IMR-90 (cell line): ENCODE data around the gene SAMD1. TPM values are rescaled to one million over a fixed set of nuclear protein-coding genes. Genes with fewer than 3 reads are reported as not detected.

Source experiments
- ATAC-seq: fragments of 200-7000 bp; cut with Tn5 transposase; 2 replicates; pipeline ENCODE4 v1.9.1; 2020; ENCODE audit warnings: low read depth, mild to moderate bottlenecking, moderate library complexity
- BruUV-seq: library from RNA; stranded (reverse); fragments of 400-500 nt; replicated peaks from 2 replicates; lab custom pipeline; 2021; lab: Mats Ljungman, UMichigan
- CTCF ChIA-PET: fragments of 300-600 bp; formaldehyde crosslinking; extraction: SDS; loops from one replicate; lab custom pipeline; 2021; ENCODE audit warnings: antibody characterized with exemption; lab: Yijun Ruan, JAX
- POLR2A ChIA-PET: fragments of 300-600 bp; sonication (Branson Sonifier 250); formaldehyde crosslinking; loops from one replicate; lab custom pipeline; 2022; ENCODE audit warnings: antibody characterized with exemption; ENCODE audit not compliant: unreplicated experiment; lab: Charles Lee
- DNase-seq: peaks from one replicate; pipeline ENCODE4 v3.0.0; 2013
- H2AFZ ChIP-seq: replicated peaks from 2 replicates; pipeline ENCODE3; 2013; ENCODE audit warnings: low read length, mild to moderate bottlenecking; ENCODE audit not compliant: poor library complexity
- H2AK5ac ChIP-seq: 2 replicates; pipeline ENCODE4 v1.6.1; 2013; ENCODE audit warnings: low read depth, low read length, inconsistent platforms
- H2AK9ac ChIP-seq: replicated peaks from 2 replicates; pipeline ENCODE3; 2013; ENCODE audit warnings: mild to moderate bottlenecking, low read depth, low read length, moderate library complexity; ENCODE audit not compliant: poor library complexity
- H2BK120ac ChIP-seq: 2 replicates; pipeline ENCODE4 v1.6.1; 2013; ENCODE audit warnings: low read depth, low read length, inconsistent platforms
- H2BK15ac ChIP-seq: 3 replicates; pipeline ENCODE4 v1.6.1; 2013; ENCODE audit warnings: low read depth, low read length, inconsistent platforms
- H2BK20ac ChIP-seq: 2 replicates; pipeline ENCODE4 v1.6.1; 2013; ENCODE audit warnings: low read depth, mild to moderate bottlenecking, inconsistent platforms, low read length, moderate library complexity
- H2BK5ac ChIP-seq: 2 replicates; pipeline ENCODE4 v1.6.1; 2013; ENCODE audit warnings: mild to moderate bottlenecking, low read depth, low read length, inconsistent platforms; ENCODE audit not compliant: poor library complexity, severe bottlenecking
- H3K14ac ChIP-seq: replicated peaks from 2 replicates; pipeline ENCODE4 v1.6.1; 2013; ENCODE audit warnings: low read depth, low read length, inconsistent platforms
- H3K18ac ChIP-seq: 2 replicates; pipeline ENCODE4 v1.6.1; 2013; ENCODE audit warnings: low read depth, low read length, control low read depth
- H3K23ac ChIP-seq: 2 replicates; pipeline ENCODE4 v1.6.1; 2013; ENCODE audit warnings: low read depth, low read length, inconsistent platforms
- H3K27ac ChIP-seq: 2 replicates; pipeline ENCODE4 v1.5.1; 2013; ENCODE audit warnings: mild to moderate bottlenecking, control low read depth, low read length; ENCODE audit not compliant: insufficient read depth
- H3K27me3 ChIP-seq: 2 replicates; pipeline ENCODE4 v1.6.1; 2013; ENCODE audit warnings: low read length; ENCODE audit not compliant: control insufficient read depth, insufficient read depth
- H3K36me3 ChIP-seq: 2 replicates; pipeline ENCODE4 v1.6.1; 2013; ENCODE audit warnings: low read length, mixed read lengths; ENCODE audit not compliant: control insufficient read depth, insufficient read depth
- H3K4ac ChIP-seq: 2 replicates; pipeline ENCODE4 v1.6.1; 2013; ENCODE audit warnings: low read depth, low read length, inconsistent platforms
- H3K4me1 ChIP-seq: 2 replicates; pipeline ENCODE4 v1.6.1; 2013; ENCODE audit warnings: low read length, mixed read lengths; ENCODE audit not compliant: control insufficient read depth, insufficient read depth
- H3K4me2 ChIP-seq: 2 replicates; pipeline ENCODE4 v1.6.1; 2013; ENCODE audit warnings: low read depth, mild to moderate bottlenecking, control low read depth, low read length, moderate library complexity
- H3K4me3 ChIP-seq: 2 replicates; pipeline ENCODE4 v1.5.1; 2013; ENCODE audit warnings: low read depth, mild to moderate bottlenecking, control low read depth, low read length, moderate library complexity; ENCODE audit not compliant: insufficient read depth
- H3K56ac ChIP-seq: 2 replicates; pipeline ENCODE4 v1.6.1; 2013; ENCODE audit warnings: low read length, inconsistent platforms; ENCODE audit not compliant: insufficient read depth; ENCODE audit errors: extremely low read depth
- H3K79me1 ChIP-seq, 2 experiments: 2 replicates each; pipeline ENCODE4 v1.6.1; 2013; ENCODE audit warnings: low read length in 2 of 2, inconsistent platforms in 1 of 2, low read depth in 1 of 2
- H3K9ac ChIP-seq: 2 replicates; pipeline ENCODE4 v1.6.1; 2013; ENCODE audit warnings: low read depth, low read length, control low read depth
- H3K9me1 ChIP-seq: 2 replicates; pipeline ENCODE4 v1.6.1; 2013; ENCODE audit warnings: low read length, inconsistent platforms; ENCODE audit not compliant: insufficient read depth
- H3K9me3 ChIP-seq: 2 replicates; pipeline ENCODE4 v1.6.1; 2013; ENCODE audit warnings: low read length; ENCODE audit not compliant: control insufficient read depth, insufficient read depth
- H4K20me1 ChIP-seq: 2 replicates; pipeline ENCODE4 v1.6.1; 2013; ENCODE audit warnings: low read length, inconsistent platforms; ENCODE audit not compliant: insufficient read depth
- H4K5ac ChIP-seq: 2 replicates; pipeline ENCODE4 v1.6.1; 2013; ENCODE audit warnings: mild to moderate bottlenecking, low read depth, low read length, control low read depth
- H4K8ac ChIP-seq, 2 experiments: 2 replicates each; pipeline ENCODE4 v1.6.1; 2013; ENCODE audit warnings: low read depth in 2 of 2, low read length in 2 of 2, control low read depth in 1 of 2, inconsistent platforms in 1 of 2
- H4K91ac ChIP-seq: 2 replicates; pipeline ENCODE4 v1.6.1; 2013; ENCODE audit warnings: low read depth, low read length, inconsistent platforms; ENCODE audit not compliant: insufficient read depth
- BHLHE40 ChIP-seq: fragments of 150-350 bp; IDR thresholded peaks from 2 replicates; pipeline ENCODE4 v1.6.1; 2016; ENCODE audit warnings: mild to moderate bottlenecking, low read depth, low read length
- CHD1 ChIP-seq: IDR thresholded peaks from 2 replicates; pipeline ENCODE4 v1.6.1; 2012; ENCODE audit warnings: low read depth, low read length, improper control_type of control experiment
- FOS ChIP-seq: fragments of 150-350 bp; IDR thresholded peaks from 2 replicates; pipeline ENCODE4 v1.6.1; 2016; ENCODE audit warnings: low read depth, low read length
- MAFK ChIP-seq: IDR thresholded peaks from 2 replicates; pipeline ENCODE4 v1.6.1; 2012; ENCODE audit warnings: low read depth, low read length, improper control_type of control experiment
- MAZ ChIP-seq: IDR thresholded peaks from 2 replicates; pipeline ENCODE4 v1.6.1; 2012; ENCODE audit warnings: low read depth, mild to moderate bottlenecking, low read length, improper control_type of control experiment, moderate library complexity, borderline replicate concordance
- MXI1 ChIP-seq: IDR thresholded peaks from 2 replicates; pipeline ENCODE4 v1.6.1; 2012; ENCODE audit warnings: low read depth, mild to moderate bottlenecking, low read length, moderate library complexity, borderline replicate concordance
- NFE2L2 ChIP-seq: fragments of 150-350 bp; IDR thresholded peaks from 2 replicates; pipeline ENCODE4 v1.6.1; 2016; ENCODE audit warnings: low read depth, mild to moderate bottlenecking, low read length
- POLR2A ChIP-seq: IDR thresholded peaks from 2 replicates; pipeline ENCODE4 v1.6.1; 2012; ENCODE audit warnings: mild to moderate bottlenecking, low read depth, low read length
- RAD21 ChIP-seq: IDR thresholded peaks from 2 replicates; pipeline ENCODE4 v1.6.1; 2012; ENCODE audit warnings: low read length, improper control_type of control experiment
- RCOR1 ChIP-seq: IDR thresholded peaks from 2 replicates; pipeline ENCODE4 v1.6.1; 2012; ENCODE audit warnings: mild to moderate bottlenecking, low read length, improper control_type of control experiment; ENCODE audit not compliant: insufficient replicate concordance
- RFX5 ChIP-seq: IDR thresholded peaks from 2 replicates; pipeline ENCODE4 v1.8.0; 2012; ENCODE audit warnings: low read depth, mild to moderate bottlenecking, low read length, moderate library complexity
- SMC3 ChIP-seq: fragments of 150-350 bp; IDR thresholded peaks from 2 replicates; pipeline ENCODE4 v1.6.1; 2016; ENCODE audit warnings: low read depth, mild to moderate bottlenecking, antibody characterized with exemption, low read length, moderate library complexity
- USF2 ChIP-seq: fragments of 150-350 bp; IDR thresholded peaks from 2 replicates; pipeline ENCODE4 v1.6.1; 2017; ENCODE audit warnings: mild to moderate bottlenecking, antibody characterized with exemption, low read length, low read depth
- WGBS, 2 experiments: methylation state at CpG; one replicate each; pipeline versions ENCODE4 v1.1.5 to v1.1.7; 2013; ENCODE audit warnings: missing lambda C conversion rate in 2 of 2; ENCODE audit not compliant: insufficient read length in 1 of 2; ENCODE audit errors: extremely low coverage in 2 of 2; 5-methylcytosine and 5-hydroxymethylcytosine counted together
- dilution Hi-C: fragments of 300-500 bp; cut with HindIII; formaldehyde crosslinking; loops from one replicate; pipeline ENCODE4 v1.14.3; 2018; ENCODE audit warnings: low sequenced_read_pairs; ENCODE audit not compliant: unreplicated experiment
- in situ Hi-C: fragments of 300-500 bp; cut with MboI; formaldehyde crosslinking; loops from 3 replicates; pipeline ENCODE4 v1.14.3; 2019; ENCODE audit warnings: low sequenced_read_pairs, inconsistent platforms, mixed read lengths
- intact Hi-C: fragments of 100-400 bp; cut with micrococcal nuclease; formaldehyde crosslinking; loops from 2 replicates; pipeline ENCODE4 v1.10.0; 2022
- polyA plus RNA-seq, 3 experiments: library from polyadenylated mRNA; depleted of rRNA; stranded (reverse); fragments of >200 nt; gene quantifications; 2 replicates each; pipeline ENCODE4 v1.2.3, GENCODE V29; 2012; ENCODE audit warnings: low replicate concordance in 1 of 3
- total RNA-seq: library from RNA; depleted of rRNA; stranded (reverse); fragments of >200 nt; gene quantifications from 2 replicates; pipeline ENCODE4 v1.2.3, GENCODE V29; 2012
- TF ChIP-seq, protein P1 (sequence below): fragments of 150-350 bp; IDR thresholded peaks from 2 replicates; pipeline ENCODE4 v1.6.1; 2016; ENCODE audit warnings: low read depth, mild to moderate bottlenecking, low read length, moderate library complexity, borderline replicate concordance
- TF ChIP-seq, protein P2 (sequence below): conservative IDR thresholded peaks from 2 replicates; pipeline ENCODE4 v1.5.1; 2012; ENCODE audit warnings: mild to moderate bottlenecking, low read depth, low read length, improper control_type of control experiment

The SAMD1 gene
- total and polyA plus RNA-seq, 2 of the 4 experiments (the other 2 are of a cell fraction) = 6.5 to 14.1 TPM

- H2BK120ac ChIP-seq = no peak overlapping the region
- H3K9ac ChIP-seq = no peak overlapping the region
- no peak overlapping the region for H2AK5ac ChIP-seq
- peaks cover 15% of the 10 kb centered on the region for H3K4me1 ChIP-seq
- no peak overlapping the region for H3K27ac ChIP-seq
- no peak overlapping the region for H4K91ac ChIP-seq
- H3K9me3 ChIP-seq = no peaks in the 10 kb centered on the region
- H3K27me3 ChIP-seq = no peaks in the 10 kb centered on the region
- H3K18ac ChIP-seq = no peak overlapping the region
- DNase-seq (peak; percentile 38), ATAC-seq (no peak)
- intact Hi-C loops (no loop called here), in situ Hi-C loops (loop anchor here (25.0 kb wide), 1 partner anchor 316 kb away; the partner anchor contains the start of genes C19orf53 and MRI1), dilution Hi-C loops (no loop called here)
- no peak overlapping the region for H4K8ac ChIP-seq
- no peak overlapping the region for H2AFZ ChIP-seq
- no peak overlapping the region for H2AK9ac ChIP-seq
- TF ChIP-seq, protein P1, sequence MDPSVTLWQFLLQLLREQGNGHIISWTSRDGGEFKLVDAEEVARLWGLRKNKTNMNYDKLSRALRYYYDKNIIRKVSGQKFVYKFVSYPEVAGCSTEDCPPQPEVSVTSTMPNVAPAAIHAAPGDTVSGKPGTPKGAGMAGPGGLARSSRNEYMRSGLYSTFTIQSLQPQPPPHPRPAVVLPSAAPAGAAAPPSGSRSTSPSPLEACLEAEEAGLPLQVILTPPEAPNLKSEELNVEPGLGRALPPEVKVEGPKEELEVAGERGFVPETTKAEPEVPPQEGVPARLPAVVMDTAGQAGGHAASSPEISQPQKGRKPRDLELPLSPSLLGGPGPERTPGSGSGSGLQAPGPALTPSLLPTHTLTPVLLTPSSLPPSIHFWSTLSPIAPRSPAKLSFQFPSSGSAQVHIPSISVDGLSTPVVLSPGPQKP = no peak
- TF ChIP-seq NFE2L2 = no peak
- no peak for TF ChIP-seq BHLHE40
- TF ChIP-seq SMC3 = no peak
- no peak for TF ChIP-seq RFX5
- no peak for TF ChIP-seq USF2
- TF ChIP-seq CHD1 = no peak
- TF ChIP-seq MAZ = no peak
- TF ChIP-seq MXI1 = no peak
- TF ChIP-seq RCOR1 = no peak
- TF ChIP-seq POLR2A = no peak
- no peak for TF ChIP-seq MAFK
- TF ChIP-seq RAD21 = no peak
- no peak for TF ChIP-seq FOS
- TF ChIP-seq, protein P2, sequence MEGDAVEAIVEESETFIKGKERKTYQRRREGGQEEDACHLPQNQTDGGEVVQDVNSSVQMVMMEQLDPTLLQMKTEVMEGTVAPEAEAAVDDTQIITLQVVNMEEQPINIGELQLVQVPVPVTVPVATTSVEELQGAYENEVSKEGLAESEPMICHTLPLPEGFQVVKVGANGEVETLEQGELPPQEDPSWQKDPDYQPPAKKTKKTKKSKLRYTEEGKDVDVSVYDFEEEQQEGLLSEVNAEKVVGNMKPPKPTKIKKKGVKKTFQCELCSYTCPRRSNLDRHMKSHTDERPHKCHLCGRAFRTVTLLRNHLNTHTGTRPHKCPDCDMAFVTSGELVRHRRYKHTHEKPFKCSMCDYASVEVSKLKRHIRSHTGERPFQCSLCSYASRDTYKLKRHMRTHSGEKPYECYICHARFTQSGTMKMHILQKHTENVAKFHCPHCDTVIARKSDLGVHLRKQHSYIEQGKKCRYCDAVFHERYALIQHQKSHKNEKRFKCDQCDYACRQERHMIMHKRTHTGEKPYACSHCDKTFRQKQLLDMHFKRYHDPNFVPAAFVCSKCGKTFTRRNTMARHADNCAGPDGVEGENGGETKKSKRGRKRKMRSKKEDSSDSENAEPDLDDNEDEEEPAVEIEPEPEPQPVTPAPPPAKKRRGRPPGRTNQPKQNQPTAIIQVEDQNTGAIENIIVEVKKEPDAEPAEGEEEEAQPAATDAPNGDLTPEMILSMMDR = no peak
- BruUV-seq = no TSS peak
- no peak overlapping the region for H4K5ac ChIP-seq
- H3K23ac ChIP-seq = no peak overlapping the region
- H3K56ac ChIP-seq = no peak overlapping the region
- no peak overlapping the region for H3K4ac ChIP-seq
- peaks cover 12 to 37% of the 10 kb centered on the region in 2 experiments for H3K79me1 ChIP-seq
- no peaks in the 10 kb centered on the region for H4K20me1 ChIP-seq
- ChIA-PET POLR2A (no interaction called here), CTCF (interaction anchor here (0.7 to 0.8 kb wide), 2 partner anchors 139 to 1075 kb away, joined by 3 to 4 read pairs; no protein-coding TSS in a partner anchor)
- H3K36me3 ChIP-seq = no peaks in the 10 kb centered on the region
- WGBS, 2 experiments = no CpG with 5 or more reads among the region's 2 CpGs
- H3K9me1 ChIP-seq = peaks cover 10% of the 10 kb centered on the region; the same call in 1 of the 2 replicates
- no peak overlapping the region for H3K14ac ChIP-seq
- no peak overlapping the region for H2BK20ac ChIP-seq
- no peak overlapping the region for H3K4me2 ChIP-seq
- no peak overlapping the region for H2BK15ac ChIP-seq
- H2BK5ac ChIP-seq = no peak overlapping the region
- no peak overlapping the region for H3K4me3 ChIP-seq
These were observed 12.1 kb downstream of the SAMD1 start for GRCh38 chr19:14078411-14078810.
